Stimulated activated CD4-positive, alpha-beta T cell treated with anti-CD3 and anti-CD28 coated beads, TNF-alpha, amount 100 ng/mL, for 24 hours (primary cell): ENCODE results near the gene PIP4K2C.
"Not testable (repeated sequence)": the region's sequence is repeated elsewhere in the genome, so short reads cannot be mapped to it uniquely, and the experiment has no call there.

Experiments
- DNase-seq, 3 experiments: peaks; one replicate each; pipeline ENCODE4 v3.0.0-alpha.2; 2020; ENCODE audit warnings: low read depth in 3 of 3

The PIP4K2C gene

DNA sequence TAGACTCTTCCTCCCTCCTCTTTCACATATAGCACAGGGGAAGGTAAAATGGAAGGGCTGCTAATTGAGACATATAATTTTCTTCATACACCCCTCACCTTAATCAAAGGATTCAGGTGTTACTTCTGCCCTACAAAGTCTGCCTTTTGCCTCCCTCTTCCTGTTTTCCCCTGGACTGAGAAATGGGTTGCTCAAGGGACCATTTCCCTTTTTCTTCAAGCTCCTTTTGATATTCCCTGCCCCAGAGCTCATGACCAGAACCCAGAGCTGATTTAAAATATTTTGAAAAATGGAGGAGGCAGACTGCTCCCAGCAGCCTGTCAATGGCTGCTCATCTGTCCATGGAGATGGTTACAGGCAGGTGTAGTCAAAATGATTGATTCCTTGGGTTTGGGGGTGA lies 6.3 kb upstream of the PIP4K2C start:
- DNase-seq = no peak

DNA sequence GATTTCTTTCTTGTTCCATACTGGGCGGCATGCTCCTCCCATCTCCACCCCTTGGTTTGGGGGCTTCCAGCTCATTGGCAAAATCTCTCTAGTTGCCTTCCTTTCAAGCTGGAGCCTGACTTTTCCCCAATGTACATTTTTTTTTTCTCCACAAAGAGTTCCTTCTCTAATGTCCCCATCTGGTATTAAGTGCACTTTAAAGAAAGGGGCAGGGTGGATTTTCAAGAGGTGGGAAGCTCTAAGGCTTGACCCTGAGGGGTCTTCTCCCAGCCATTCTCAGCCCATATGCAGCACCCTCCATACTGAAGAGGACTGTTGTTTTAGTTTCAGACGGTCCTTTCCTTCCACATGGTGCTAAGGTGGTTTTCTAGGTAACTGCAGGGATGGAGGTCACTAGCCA lies 5.8 kb upstream of the PIP4K2C start:
- DNase-seq = no peak

GRCh38 chr12:57586128-57586527 lies 4.9 kb upstream of the PIP4K2C start:
- DNase-seq = no peak

DNA sequence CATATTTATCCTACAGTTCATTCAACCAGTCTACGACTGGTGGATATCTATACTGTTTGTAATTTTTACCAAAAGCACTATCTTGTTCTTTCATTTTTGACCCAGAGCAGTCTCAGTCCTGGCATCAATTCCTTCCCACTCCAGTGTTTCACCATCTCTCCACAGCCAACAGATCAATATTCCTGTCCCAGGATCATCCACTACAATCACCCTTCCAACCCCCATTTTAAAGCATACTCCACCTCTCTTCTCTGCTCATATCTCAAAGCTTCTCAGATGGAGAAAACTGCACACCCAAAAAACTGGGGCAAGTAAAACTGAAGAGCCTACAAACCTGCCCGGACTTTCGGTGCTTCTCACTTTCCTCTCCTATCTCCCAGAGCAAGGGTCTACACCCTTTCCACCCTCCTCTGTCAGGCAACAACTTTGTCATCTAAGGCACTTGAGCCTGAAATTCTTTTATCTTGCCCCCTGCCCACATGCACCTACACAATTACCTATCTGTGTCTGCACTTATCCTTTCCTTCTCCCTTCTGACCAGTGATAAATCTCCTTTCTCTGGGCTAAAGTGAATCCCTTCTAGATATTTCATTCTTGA lies 4.1 kb upstream of the PIP4K2C start:
- DNase-seq = no peak

- not testable (repeated sequence) for DNase-seq
Measured at GRCh38 chr12:57588951-57589610, 1.9 kb upstream of the PIP4K2C start.

- DNase-seq = no peak
Measured at GRCh38 chr12:57590479-57590863, 521 bp upstream of the PIP4K2C start.

DNA sequence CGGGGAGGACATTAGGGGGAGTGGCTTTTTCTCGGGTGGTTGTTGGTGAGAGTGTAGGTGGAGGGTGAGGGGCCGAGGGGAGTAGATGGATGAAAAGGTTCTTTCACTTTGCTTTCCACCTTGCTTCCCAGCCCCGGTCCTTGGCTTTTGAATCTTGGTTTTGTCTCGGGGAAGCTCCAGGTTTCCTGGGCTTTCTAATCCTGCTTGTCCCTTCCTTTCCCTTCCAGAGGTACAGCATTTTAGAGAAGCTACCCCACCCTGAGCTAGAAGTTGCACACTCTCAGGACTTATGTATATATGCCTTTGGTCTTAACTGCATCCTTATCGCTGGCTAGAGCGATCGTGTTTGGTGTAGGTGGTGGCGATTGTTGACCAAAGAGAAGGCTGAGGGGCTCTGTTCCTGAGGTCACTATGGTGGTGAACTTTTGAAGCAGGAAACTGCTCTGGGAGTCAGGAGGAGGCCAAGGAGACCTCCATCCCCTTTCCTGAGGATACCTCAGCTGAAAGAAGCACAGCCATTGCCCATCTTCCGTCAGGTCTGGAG lies 862 bp downstream of the PIP4K2C start:
- no peak for DNase-seq

GRCh38 chr12:57592551-57593165 lies 1.7 kb downstream of the PIP4K2C start:
- DNase-seq = no peak

DNA sequence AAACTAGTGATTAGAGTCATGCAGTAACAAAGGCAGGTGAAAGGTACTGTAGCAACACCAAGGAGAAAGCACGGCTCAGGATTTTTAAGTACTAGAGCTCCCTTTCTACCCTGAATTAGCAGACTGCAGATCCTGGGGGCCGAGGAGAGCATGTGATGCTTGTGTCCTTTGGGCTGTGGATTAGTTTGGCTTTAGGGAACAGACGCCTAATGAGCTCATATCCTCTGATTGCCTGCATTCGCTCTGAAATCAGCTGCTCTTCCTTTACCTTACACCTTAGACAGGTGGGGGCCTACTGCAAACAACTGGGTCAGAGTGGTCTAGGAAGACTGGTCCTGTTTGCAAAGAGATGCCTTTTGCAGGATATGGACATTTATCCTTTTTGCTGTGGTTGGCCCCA lies 2.2 kb downstream of the PIP4K2C start:
- no peak for DNase-seq

DNA sequence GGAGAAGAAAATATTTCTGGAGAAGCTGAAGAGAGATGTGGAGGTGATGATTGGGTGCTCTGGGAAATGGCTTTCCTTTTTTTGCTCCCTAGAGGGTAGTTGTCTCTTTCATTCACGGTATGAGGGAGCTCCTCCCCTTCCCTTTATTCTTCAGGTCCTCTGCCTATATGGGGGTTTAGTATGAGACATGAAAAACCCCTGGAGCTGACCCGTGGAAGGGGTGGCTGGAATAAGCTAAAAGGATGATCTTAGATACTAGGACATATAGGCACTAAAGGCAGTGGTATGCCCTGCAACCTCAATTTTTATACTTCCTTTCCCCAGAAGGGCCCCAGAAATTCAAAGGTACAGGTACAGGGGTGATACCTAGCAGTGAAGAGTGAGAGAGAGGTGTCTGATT lies 9.4 kb downstream of the PIP4K2C start:
- DNase-seq = no peak

DNA sequence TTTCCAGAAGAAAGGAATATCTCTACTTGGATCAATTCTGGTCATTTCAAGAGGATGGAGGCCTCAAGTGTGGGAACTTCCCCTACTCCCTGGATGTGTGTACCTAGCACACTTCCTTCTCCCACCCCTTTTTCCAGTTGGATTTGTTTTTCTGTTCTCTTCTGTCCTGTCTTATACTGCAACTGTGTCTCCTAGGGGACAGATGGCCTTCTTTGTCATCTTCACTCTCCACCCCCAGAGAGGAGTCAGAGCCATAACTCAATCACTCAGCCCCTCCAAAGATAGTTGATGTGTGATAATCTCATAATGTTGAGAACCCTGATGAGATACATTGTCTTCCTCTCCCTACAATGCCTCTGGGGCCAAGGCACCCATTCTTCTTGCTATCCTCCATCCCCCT lies 11.6 kb downstream of the PIP4K2C start:
- DNase-seq = no peak

GRCh38 chr12:57603324-57603723 lies 12.3 kb downstream of the PIP4K2C start:
- DNase-seq = no peak

GRCh38 chr12:57603815-57604453 lies 12.9 kb downstream of the PIP4K2C start:
- no peak for DNase-seq

- no peak for DNase-seq
Measured at GRCh38 chr12:57604454-57604991, 13.5 kb downstream of the PIP4K2C start, which contains the start of gene DTX3. Gene DTX3, plus strand, starts transcription at chr12:57604824. Its CDS starts 1,694 bp downstream, at chr12:57606518.

DNA sequence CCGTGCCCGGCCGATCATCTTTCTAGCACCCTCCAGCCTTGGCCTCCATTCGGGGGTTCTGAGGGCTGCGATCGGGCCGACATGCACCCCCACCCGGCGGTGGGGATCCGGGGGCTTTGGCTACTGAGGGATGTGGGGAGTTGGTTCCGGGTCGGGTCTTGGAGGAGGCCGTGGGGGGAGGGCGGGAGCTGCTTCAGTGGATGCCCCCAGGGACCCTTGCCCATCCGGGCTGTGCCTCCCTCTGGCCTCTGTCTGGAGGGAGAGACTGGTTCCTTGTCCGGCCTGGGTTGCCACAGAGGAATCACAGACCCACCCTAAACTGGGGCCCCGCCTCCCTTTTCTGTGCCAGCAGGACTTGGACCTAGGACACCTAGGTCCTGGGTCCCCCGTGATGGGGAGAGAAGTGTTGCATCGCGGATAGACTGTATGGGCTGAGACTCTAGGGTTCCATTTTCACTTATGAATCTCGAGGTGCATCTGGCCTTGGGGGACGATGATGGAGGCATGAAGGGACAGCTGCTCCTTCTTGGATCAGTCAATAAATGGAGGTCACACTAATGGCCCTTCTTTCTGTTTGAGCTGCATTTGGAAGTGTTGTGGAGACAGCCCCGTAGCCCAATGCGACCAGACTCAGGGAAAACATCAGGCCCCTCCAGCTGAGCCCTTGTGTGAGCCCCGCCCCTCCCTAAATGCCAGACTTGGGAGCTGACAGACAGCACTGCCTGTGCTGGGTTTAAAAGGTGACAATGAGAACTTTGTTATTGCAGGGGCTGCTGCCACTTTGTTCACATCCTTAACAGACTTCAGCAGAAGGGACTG lies 14.2 kb downstream of the PIP4K2C start:
- DNase-seq = no peak

DNA sequence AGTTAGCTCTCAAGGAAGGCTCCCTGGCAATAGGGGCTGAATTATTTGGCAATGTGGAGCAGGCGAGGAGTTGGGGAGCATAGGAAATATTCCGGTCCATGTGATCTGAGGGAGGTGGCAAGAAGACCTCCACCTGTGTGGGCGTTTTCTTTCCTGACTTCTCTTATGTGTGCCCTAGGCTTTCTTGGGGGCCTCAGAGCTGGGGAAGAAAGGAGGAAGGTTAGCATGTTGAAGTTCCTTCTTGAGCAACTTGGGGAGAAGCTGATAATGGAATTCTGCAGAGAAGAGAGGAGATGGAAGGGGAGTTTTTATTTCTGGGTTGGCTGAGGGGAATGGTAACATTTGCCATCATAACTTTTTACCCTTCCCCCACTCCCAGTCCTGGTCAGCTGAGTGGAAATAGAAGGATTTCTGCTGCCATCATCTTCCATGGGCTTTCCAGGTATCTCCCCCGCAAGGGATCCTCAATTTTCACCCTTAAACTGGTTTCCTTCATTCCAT lies 14.9 kb downstream of the PIP4K2C start:
- DNase-seq = no peak

DNA sequence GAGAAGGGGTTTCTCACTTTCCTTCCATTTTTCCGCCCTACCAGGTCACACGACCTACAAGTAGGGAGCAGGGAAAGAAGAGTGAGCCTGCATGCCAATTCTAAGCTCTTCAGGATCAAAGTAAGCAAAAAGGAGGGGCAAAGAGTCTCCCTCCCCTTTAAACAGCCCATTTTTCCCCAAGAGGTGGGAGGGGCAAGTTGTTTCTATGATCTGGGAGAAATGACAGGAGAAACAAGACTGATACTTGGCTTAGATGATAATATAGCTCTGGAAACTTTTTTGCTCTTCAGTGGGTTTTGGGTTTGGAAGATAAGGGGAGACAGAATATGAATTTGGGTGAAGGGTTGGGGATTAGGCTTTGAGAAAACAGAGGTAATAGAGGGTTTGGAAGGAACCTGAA lies 15.4 kb downstream of the PIP4K2C start:
- no peak for DNase-seq

GRCh38 chr12:57606821-57607220 lies 15.8 kb downstream of the PIP4K2C start:
- DNase-seq = no peak

- no peak for DNase-seq
Measured at GRCh38 chr12:57607958-57608663, 17.1 kb downstream of the PIP4K2C start.

GRCh38 chr12:57609101-57609780 lies 18.2 kb downstream of the PIP4K2C start:
- DNase-seq = no peak
